Measurements from ENCODE around the gene MKRN2OS.
"Not testable (repeated sequence)": the region's sequence is repeated elsewhere in the genome, so short reads cannot be mapped to it uniquely, and the experiment has no call there.

Gene MKRN2OS

GRCh38 chr3:12561397-12561796 lies 16.1 kb upstream of the MKRN2OS start:
- DNase-seq (ENCODE audit: low read depth in 2 of 2): no peak

GRCh38 chr3:12560505-12561190 lies 15.3 kb upstream of the MKRN2OS start:
- DNase-seq (ENCODE audit: low read depth in 2 of 2): no peak

GRCh38 chr3:12559520-12559919 lies 14.2 kb upstream of the MKRN2OS start:
- no peak for DNase-seq (ENCODE audit: low read depth in 2 of 2)

- no peak for DNase-seq (ENCODE audit: low read depth in 2 of 2)
Observed at GRCh38 chr3:12558706-12559105, 13.4 kb upstream of the MKRN2OS start.

- DNase-seq (ENCODE audit: low read depth in 2 of 2): no peak
Observed at GRCh38 chr3:12557473-12558100, 12.3 kb upstream of the MKRN2OS start.

- DNase-seq (ENCODE audit: low read depth in 2 of 2): peak; percentile 74 to 75
Observed at GRCh38 chr3:12556690-12557472, 11.6 kb upstream of the MKRN2OS start, which contains the start of gene MKRN2. TSS of gene MKRN2 (plus strand) at chr3:12557087. CDS start at chr3:12557151, 64 bp downstream.

GRCh38 chr3:12556314-12556689 lies 11.0 kb upstream of the MKRN2OS start:
- DNase-seq (ENCODE audit: low read depth in 2 of 2): no peak

- no peak for DNase-seq (ENCODE audit: low read depth in 2 of 2)
Observed at GRCh38 chr3:12553921-12554391, 8.7 kb upstream of the MKRN2OS start.

GRCh38 chr3:12549971-12550760 lies 4.9 kb upstream of the MKRN2OS start:
- no peak for DNase-seq (ENCODE audit: low read depth in 2 of 2)

GRCh38 chr3:12544652-12545472 lies 437 bp downstream of the MKRN2OS start:
- DNase-seq (ENCODE audit: low read depth in 2 of 2): no peak

GRCh38 chr3:12543497-12543896 lies 1.8 kb downstream of the MKRN2OS start:
- DNase-seq (ENCODE audit: low read depth in 2 of 2): not testable (repeated sequence)

GRCh38 chr3:12541625-12542024 lies 3.7 kb downstream of the MKRN2OS start:
- no peak for DNase-seq (ENCODE audit: low read depth in 2 of 2)

- no peak for DNase-seq (ENCODE audit: low read depth in 2 of 2)
Observed at GRCh38 chr3:12536423-12536822, 8.9 kb downstream of the MKRN2OS start.

- DNase-seq (ENCODE audit: low read depth in 2 of 2): no peak
Observed at GRCh38 chr3:12532182-12532581, 13.1 kb downstream of the MKRN2OS start.

GRCh38 chr3:12527757-12528143 lies 17.5 kb downstream of the MKRN2OS start:
- no peak for DNase-seq (ENCODE audit: low read depth in 2 of 2)

- no peak for DNase-seq (ENCODE audit: low read depth in 2 of 2)
Observed at GRCh38 chr3:12522721-12523120, 22.6 kb downstream of the MKRN2OS start.

- no peak for DNase-seq (ENCODE audit: low read depth in 2 of 2)
Observed at GRCh38 chr3:12521010-12521409, 24.3 kb downstream of the MKRN2OS start.

GRCh38 chr3:12518261-12519028 lies 26.9 kb downstream of the MKRN2OS start:
- no peak for DNase-seq (ENCODE audit: low read depth in 2 of 2)

- DNase-seq (ENCODE audit: low read depth in 2 of 2): no peak
Observed at GRCh38 chr3:12516873-12517272, 28.4 kb downstream of the MKRN2OS start.

- no peak for DNase-seq (ENCODE audit: low read depth in 2 of 2)
Observed at GRCh38 chr3:12515631-12516030, 29.7 kb downstream of the MKRN2OS start.
